K562 (cell line): Measurements from ENCODE around the gene CCDC9B. TPM values are rescaled to one million over a fixed set of nuclear protein-coding genes. Genes with fewer than 3 reads are reported as not detected.

Source experiments
- CGGBP1 ChIP-seq: fragments of 250-450 bp; sonication (Bioruptor Pico); IDR thresholded peaks from 2 replicates; pipeline ENCODE4 v1.9.0; 2021; ENCODE audit warnings: mild to moderate bottlenecking
- L3MBTL2 ChIP-seq: fragments of 450-650 bp; IDR thresholded peaks from 2 replicates; pipeline ENCODE4 v1.6.1; 2016; ENCODE audit warnings: mild to moderate bottlenecking, moderate library complexity
- LCOR ChIP-seq: sonication (generic); formaldehyde crosslinking; IDR thresholded peaks from 2 replicates; pipeline ENCODE4 v1.8.0; 2022; ENCODE audit warnings: mild to moderate bottlenecking, missing genetic modification reagents
- NONO ChIP-seq, 2 experiments: fragments of 200-400 bp in 1 of 2; fragments of 450-650 bp in 1 of 2; formaldehyde crosslinking in 1 of 2; IDR thresholded peaks; 2 replicates each; pipeline ENCODE4 v1.6.1; 2017; ENCODE audit warnings: low read depth in 2 of 2, mild to moderate bottlenecking in 2 of 2, moderate library complexity in 2 of 2, low read length in 1 of 2
- NUFIP1 ChIP-seq: fragments of 450-650 bp; IDR thresholded peaks from 2 replicates; pipeline ENCODE4 v1.6.1; 2018; ENCODE audit not compliant: partially characterized antibody
- ZBTB9 ChIP-seq: fragments of 450-650 bp; formaldehyde crosslinking; IDR thresholded peaks from 2 replicates; pipeline ENCODE4 v1.4.0; 2020; ENCODE audit warnings: mild to moderate bottlenecking, moderate library complexity
- ZNF121 ChIP-seq: sonication (generic); formaldehyde crosslinking; conservative IDR thresholded peaks from 2 replicates; pipeline ENCODE4 v1.8.0; 2022; ENCODE audit warnings: missing genetic modification reagents
- ZNF586 ChIP-seq: fragments of 450-650 bp; formaldehyde crosslinking; conservative IDR thresholded peaks from 2 replicates; pipeline ENCODE4 v1.4.0; 2020; ENCODE audit warnings: mild to moderate bottlenecking, moderate library complexity
- polyA plus RNA-seq, 8 experiments: library from polyadenylated mRNA; depleted of rRNA in 4 of 8; stranded (reverse) in 5 of 8; unstranded in 3 of 8; fragments of >200 nt; fragmentation: Nextera tagmentation in 2 of 8; fragmentation: Illumina TruSeq in 1 of 8; extraction: Ambion mirVana in 2 of 8; extraction: Trizol in 1 of 8; gene quantifications; 2 replicates each; pipeline versions ENCODE4 v1.2.1 to v1.2.3, GENCODE V29; 2011 to 2014; ENCODE audit warnings: inconsistent platforms in 1 of 8, missing spikeins in 1 of 8
- total RNA-seq, 7 experiments: library from RNA; depleted of rRNA in 6 of 7; stranded (reverse); fragments of >200 nt in 6 of 7; fragmentation: Illumina TruSeq in 2 of 7; extraction: Trizol in 2 of 7; gene quantifications; 2 replicates each; pipeline versions ENCODE4 v1.2.1 to v1.2.3, GENCODE V29; 2011 to 2021; ENCODE audit warnings: low replicate concordance in 1 of 7
- TF ChIP-seq, protein P1 (sequence below): fragments of 200-600 bp; sonication (generic); IDR thresholded peaks from one replicate; pipeline ENCODE4 v1.6.1; 2012; ENCODE audit warnings: mild to moderate bottlenecking, low read depth, low read length, inconsistent platforms
- TF ChIP-seq, protein P2 (sequence below): IDR thresholded peaks from 2 replicates; pipeline ENCODE4 v1.6.1; 2016; ENCODE audit warnings: missing genetic modification characterization, missing compliant biosample characterization
- TF ChIP-seq, protein P3 (sequence below): fragments of 450-650 bp; conservative IDR thresholded peaks from 2 replicates; pipeline ENCODE4 v1.6.1; 2016; ENCODE audit warnings: missing genetic modification characterization, low read depth, mild to moderate bottlenecking, missing compliant biosample characterization, moderate library complexity

The CCDC9B gene
- total and polyA plus RNA-seq, 9 of the 15 experiments (the other 6 are each of a cell fraction or from before 2014, with no cell fraction given): 0.01 to 0.47 (median 0.15) TPM; not detected in 1

- TF ChIP-seq, protein P1, sequence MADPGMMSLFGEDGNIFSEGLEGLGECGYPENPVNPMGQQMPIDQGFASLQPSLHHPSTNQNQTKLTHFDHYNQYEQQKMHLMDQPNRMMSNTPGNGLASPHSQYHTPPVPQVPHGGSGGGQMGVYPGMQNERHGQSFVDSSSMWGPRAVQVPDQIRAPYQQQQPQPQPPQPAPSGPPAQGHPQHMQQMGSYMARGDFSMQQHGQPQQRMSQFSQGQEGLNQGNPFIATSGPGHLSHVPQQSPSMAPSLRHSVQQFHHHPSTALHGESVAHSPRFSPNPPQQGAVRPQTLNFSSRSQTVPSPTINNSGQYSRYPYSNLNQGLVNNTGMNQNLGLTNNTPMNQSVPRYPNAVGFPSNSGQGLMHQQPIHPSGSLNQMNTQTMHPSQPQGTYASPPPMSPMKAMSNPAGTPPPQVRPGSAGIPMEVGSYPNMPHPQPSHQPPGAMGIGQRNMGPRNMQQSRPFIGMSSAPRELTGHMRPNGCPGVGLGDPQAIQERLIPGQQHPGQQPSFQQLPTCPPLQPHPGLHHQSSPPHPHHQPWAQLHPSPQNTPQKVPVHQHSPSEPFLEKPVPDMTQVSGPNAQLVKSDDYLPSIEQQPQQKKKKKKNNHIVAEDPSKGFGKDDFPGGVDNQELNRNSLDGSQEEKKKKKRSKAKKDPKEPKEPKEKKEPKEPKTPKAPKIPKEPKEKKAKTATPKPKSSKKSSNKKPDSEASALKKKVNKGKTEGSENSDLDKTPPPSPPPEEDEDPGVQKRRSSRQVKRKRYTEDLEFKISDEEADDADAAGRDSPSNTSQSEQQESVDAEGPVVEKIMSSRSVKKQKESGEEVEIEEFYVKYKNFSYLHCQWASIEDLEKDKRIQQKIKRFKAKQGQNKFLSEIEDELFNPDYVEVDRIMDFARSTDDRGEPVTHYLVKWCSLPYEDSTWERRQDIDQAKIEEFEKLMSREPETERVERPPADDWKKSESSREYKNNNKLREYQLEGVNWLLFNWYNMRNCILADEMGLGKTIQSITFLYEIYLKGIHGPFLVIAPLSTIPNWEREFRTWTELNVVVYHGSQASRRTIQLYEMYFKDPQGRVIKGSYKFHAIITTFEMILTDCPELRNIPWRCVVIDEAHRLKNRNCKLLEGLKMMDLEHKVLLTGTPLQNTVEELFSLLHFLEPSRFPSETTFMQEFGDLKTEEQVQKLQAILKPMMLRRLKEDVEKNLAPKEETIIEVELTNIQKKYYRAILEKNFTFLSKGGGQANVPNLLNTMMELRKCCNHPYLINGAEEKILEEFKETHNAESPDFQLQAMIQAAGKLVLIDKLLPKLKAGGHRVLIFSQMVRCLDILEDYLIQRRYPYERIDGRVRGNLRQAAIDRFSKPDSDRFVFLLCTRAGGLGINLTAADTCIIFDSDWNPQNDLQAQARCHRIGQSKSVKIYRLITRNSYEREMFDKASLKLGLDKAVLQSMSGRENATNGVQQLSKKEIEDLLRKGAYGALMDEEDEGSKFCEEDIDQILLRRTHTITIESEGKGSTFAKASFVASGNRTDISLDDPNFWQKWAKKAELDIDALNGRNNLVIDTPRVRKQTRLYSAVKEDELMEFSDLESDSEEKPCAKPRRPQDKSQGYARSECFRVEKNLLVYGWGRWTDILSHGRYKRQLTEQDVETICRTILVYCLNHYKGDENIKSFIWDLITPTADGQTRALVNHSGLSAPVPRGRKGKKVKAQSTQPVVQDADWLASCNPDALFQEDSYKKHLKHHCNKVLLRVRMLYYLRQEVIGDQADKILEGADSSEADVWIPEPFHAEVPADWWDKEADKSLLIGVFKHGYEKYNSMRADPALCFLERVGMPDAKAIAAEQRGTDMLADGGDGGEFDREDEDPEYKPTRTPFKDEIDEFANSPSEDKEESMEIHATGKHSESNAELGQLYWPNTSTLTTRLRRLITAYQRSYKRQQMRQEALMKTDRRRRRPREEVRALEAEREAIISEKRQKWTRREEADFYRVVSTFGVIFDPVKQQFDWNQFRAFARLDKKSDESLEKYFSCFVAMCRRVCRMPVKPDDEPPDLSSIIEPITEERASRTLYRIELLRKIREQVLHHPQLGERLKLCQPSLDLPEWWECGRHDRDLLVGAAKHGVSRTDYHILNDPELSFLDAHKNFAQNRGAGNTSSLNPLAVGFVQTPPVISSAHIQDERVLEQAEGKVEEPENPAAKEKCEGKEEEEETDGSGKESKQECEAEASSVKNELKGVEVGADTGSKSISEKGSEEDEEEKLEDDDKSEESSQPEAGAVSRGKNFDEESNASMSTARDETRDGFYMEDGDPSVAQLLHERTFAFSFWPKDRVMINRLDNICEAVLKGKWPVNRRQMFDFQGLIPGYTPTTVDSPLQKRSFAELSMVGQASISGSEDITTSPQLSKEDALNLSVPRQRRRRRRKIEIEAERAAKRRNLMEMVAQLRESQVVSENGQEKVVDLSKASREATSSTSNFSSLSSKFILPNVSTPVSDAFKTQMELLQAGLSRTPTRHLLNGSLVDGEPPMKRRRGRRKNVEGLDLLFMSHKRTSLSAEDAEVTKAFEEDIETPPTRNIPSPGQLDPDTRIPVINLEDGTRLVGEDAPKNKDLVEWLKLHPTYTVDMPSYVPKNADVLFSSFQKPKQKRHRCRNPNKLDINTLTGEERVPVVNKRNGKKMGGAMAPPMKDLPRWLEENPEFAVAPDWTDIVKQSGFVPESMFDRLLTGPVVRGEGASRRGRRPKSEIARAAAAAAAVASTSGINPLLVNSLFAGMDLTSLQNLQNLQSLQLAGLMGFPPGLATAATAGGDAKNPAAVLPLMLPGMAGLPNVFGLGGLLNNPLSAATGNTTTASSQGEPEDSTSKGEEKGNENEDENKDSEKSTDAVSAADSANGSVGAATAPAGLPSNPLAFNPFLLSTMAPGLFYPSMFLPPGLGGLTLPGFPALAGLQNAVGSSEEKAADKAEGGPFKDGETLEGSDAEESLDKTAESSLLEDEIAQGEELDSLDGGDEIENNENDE: no peak
- no peak for TF ChIP-seq ZNF586 (CRISPR knock-in tag)
- TF ChIP-seq NUFIP1: no peak
- TF ChIP-seq LCOR: no peak
- TF ChIP-seq, protein P2, sequence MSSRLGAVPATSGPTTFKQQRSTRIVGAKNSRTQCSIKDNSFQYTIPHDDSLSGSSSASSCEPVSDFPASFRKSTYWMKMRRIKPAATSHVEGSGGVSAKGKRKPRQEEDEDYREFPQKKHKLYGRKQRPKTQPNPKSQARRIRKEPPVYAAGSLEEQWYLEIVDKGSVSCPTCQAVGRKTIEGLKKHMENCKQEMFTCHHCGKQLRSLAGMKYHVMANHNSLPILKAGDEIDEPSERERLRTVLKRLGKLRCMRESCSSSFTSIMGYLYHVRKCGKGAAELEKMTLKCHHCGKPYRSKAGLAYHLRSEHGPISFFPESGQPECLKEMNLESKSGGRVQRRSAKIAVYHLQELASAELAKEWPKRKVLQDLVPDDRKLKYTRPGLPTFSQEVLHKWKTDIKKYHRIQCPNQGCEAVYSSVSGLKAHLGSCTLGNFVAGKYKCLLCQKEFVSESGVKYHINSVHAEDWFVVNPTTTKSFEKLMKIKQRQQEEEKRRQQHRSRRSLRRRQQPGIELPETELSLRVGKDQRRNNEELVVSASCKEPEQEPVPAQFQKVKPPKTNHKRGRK (tag): no peak
- TF ChIP-seq L3MBTL2: peak; percentile 75
- TF ChIP-seq ZBTB9 (CRISPR knock-in tag): 0 out of 2 replicates have a peak, but pooled peaks have one; percentile 51
- TF ChIP-seq ZNF121 (CRISPR knock-in tag): no peak
- TF ChIP-seq, protein P3, sequence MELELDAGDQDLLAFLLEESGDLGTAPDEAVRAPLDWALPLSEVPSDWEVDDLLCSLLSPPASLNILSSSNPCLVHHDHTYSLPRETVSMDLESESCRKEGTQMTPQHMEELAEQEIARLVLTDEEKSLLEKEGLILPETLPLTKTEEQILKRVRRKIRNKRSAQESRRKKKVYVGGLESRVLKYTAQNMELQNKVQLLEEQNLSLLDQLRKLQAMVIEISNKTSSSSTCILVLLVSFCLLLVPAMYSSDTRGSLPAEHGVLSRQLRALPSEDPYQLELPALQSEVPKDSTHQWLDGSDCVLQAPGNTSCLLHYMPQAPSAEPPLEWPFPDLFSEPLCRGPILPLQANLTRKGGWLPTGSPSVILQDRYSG (tag): no peak
- peak; percentile 16; the same call in 1 of the 2 replicates for TF ChIP-seq CGGBP1 (CRISPR knock-in tag)
- peak in 1 of 2 experiments; percentile 55; a peak in 1 of 4 replicates for TF ChIP-seq NONO (IDR thresholded peaks at IDR 0.05; ENCODE audit: low read depth in 2 of 2, low read length in 1 of 2)
Observed at GRCh38 chr15:40357723-40358470, 17.2 kb upstream of the CCDC9B start, which contains the start of gene DISP2 (continued).
